GM21360 (cell line): ENCODE measurements around the gene PDLIM3.
"Not testable (repeated sequence)": the region's sequence is repeated elsewhere in the genome, so short reads cannot be mapped to it uniquely, and the experiment has no call there.

Source experiments
- ATAC-seq: cut with Tn5 transposase; IDR thresholded peaks from one replicate; pipeline ENCODE4 v1.9.1; 2021; ENCODE audit warnings: mild to moderate bottlenecking, moderate library complexity; ENCODE audit not compliant: unreplicated experiment

PDLIM3 gene

GRCh38 chr4:185522451-185522850 lies 12.9 kb downstream of the PDLIM3 start:
- ATAC-seq: no peak

- ATAC-seq: no peak
Observed at GRCh38 chr4:185520119-185520518, 15.2 kb downstream of the PDLIM3 start.

GRCh38 chr4:185518494-185518893 lies 16.8 kb downstream of the PDLIM3 start:
- no peak for ATAC-seq

- ATAC-seq: no peak
Observed at GRCh38 chr4:185518069-185518468, 17.2 kb downstream of the PDLIM3 start.

DNA sequence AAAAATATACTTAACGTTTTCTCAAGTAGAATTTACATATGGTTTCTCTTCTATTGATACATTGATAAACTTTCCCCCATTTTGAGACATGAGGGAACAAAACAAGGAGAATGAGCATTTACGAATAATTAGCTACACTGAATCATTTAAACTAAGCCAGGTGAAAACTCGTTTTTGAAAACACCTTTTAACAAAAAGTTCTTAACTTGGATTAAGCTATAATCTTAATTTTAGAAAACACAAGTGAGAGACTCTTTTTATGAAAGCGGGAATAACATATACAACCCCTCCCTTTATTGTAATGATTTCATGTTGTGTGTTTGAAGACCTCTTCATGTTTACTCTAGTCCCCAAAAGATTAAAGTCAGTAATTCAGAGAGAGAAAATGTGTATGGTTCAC lies 20.1 kb downstream of the PDLIM3 start:
- ATAC-seq: no peak

DNA sequence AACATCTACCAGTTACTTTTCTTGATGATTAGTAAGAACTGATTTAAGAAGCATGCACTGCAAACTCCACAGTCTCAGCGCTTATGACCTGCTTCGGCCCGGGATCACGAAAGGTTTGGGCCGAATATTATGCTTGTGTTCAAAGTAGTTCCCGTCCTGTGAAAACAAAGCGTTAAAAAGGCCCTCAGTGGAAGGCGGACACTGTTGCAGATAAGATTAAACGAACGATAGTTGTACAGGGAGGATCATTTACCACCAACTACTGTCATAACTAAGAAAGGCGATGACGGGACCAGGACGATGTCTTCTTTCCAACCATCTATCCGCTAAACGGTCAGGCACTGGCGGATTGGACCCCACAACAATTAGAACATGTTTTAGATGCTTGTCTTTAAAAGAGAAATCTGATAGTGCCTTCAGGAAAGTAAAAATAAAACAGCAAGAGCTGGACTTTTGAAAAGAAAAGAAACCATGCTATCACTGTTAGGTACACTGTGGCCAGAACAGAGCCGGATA lies 21.1 kb downstream of the PDLIM3 start:
- ATAC-seq: no peak

DNA sequence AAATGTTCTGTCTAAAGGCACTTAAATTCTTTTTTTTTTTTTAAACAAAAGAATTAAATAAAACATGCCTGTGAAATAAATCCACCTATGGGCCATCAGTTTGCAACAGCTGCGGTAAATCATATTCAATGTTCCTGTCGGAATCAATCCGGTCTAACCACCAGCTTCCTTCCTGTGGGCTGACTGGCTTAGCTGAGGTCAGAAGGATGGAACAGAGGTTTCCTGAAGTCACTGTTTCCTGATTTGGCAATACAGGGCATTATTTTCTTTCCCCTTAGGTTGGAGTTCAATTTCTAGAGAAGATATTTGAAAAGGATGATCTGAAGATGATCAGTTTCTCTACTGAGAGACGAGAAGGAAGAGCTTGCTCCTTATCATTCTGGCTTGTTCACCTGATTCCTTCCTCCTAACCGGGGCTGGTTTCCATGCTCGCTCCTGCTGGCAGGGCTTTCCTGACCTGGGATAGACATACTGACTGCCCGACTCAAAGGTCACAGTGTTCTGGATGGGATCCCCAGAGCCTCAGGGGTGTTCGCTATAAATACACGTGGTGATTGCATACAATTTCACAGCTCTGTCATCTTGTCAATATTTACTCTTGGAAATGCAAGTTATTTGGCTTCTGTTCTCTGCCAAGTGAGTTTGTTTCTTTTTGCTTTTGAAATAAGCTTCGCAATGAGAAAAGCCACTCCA lies 21.7 kb downstream of the PDLIM3 start:
- no peak for ATAC-seq

DNA sequence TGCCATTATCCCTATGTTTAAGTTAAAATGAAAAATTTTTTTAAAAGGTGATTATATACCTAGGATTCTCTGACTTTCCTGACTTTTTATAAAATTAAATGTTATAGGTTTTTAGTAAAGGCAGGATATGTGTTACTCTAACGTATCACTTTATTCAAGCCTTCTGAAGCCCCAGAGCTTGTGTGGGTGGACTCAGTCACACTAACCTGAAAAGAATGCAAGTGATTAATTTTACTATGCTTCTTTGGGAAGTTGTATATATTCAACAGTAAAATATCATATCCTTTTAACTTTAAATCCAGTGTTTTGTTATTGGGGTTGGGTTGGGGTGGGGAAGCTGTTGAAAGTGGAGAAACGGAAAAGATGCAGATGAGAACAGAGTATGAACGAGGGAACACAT lies 22.8 kb downstream of the PDLIM3 start:
- ATAC-seq: no peak

- ATAC-seq: not testable (repeated sequence)
Observed at GRCh38 chr4:185511243-185511642, 24.1 kb downstream of the PDLIM3 start.

- ATAC-seq: no peak
Observed at GRCh38 chr4:185510806-185511205, 24.5 kb downstream of the PDLIM3 start.

DNA sequence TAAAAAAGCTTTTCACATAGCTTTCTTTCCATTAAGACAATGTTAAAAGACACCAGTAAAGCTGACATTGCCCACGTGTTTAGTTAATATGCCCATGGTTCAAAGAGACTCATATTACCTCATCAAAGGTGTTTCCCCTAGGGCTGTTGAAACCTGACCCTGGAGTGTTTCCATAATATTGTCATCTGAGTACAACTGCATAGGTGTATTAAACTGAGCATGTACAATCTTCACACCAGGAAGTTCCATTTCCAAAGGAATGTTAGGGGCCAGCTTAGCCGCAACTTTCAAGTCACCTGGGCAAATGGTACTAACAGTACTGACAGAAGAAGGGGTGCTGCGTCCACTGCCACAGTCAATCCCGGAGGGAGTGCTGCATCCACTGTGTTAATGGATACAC lies 27.1 kb downstream of the PDLIM3 start:
- ATAC-seq: no peak

DNA sequence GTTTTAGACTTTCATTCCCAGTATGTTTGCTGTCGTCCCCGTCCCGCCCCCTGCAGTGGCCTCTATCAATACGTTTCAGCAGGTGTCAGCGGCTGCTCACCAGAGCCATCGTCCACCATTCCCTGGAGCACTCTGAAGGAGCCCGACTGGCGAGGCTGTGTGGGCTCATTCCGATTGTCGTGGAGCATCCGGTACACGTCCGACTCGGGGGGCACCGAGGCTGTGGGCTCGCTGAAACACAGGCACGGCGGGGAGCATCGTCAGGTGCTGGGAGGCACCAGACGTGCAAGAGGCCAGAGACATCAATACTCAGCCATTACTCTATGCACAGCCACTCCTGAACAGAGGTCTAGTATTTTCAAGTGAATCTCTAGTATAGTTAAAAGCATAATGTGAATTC lies 28.9 kb downstream of the PDLIM3 start:
- ATAC-seq: no peak

DNA sequence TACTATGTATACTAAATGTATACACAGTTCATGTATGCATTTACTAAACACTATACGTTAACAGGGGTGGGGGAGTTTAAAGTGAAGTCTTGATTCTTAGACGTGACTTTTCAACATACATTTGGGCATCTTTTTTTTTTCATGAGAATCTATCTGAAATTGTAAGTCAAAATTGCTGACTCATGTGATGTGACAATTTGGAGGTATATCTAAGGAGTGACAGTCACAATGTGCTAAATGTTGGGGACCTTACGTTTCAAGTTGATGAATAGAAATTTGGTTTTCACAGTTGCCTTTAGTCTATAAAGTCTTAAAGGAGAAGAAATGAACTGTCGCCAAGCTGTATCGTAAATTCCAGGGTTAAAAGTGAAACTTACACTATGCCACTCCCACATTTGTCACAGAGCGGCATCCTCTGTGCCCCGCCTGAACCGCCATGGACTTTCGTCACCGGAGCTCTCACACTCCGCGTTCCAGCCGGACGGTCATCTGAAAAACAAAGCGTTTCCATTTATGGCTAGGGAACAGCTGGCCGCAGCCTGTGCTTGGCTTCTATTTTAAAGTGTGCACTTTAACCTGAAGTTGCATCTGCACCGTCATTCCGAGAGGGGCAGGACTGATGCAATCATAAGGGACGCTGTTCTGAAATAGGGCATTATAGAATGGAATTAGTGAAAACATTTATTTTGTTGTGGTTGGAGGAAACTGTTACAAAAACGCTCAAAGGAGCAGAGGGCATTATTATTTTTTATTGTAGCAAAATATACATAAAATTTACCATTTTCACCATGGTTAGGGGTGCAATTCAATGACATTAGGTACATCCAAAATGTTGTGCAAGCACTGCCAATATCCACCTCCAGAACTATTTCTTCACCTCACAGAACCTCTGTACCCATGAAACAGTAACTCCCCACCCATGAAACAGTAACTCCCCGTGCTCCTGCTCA lies 30.9 kb downstream of the PDLIM3 start:
- ATAC-seq: no peak

GRCh38 chr4:185502386-185502785 lies 32.9 kb downstream of the PDLIM3 start:
- ATAC-seq: no peak

DNA sequence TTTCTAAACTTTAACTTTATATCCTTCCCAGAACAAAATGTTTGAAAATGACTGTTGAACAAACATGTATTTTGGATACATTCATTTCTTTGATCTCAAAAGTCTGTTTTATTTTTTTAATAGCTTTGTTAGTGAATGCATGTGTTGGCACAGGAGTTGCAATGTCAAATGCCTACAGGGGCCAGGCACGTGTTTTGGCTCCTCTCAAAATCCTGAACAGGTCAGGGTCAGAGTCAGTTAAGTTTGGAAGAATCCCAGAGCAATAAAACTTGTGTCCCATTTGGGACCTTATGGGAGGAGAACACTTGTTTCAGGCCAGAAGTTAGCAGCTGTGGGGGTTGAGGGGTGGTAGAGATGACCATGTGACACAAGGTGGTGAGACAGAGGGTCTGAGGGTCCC lies 34.7 kb downstream of the PDLIM3 start:
- ATAC-seq: no peak

GRCh38 chr4:185500035-185500434 lies 35.3 kb downstream of the PDLIM3 start:
- ATAC-seq: no peak

DNA sequence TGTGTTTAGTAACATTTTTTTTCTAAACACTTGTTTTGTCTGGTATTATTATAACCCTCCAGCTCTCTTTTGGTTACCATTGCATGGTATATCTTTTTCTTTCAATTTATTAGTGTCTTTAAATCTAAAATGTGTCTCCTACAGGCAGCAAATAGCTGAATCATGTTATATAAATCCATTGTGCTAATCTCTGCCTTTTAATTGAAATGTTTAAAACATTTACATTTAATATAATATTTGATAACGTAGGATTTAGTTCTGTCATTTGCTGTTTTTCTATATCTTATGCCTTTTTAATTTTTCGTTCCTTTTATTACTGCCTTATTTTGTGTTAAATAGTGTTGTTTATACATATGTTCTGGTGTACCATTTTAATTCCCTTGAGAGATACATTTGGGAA lies 46.7 kb downstream of the PDLIM3 start:
- ATAC-seq: no peak

GRCh38 chr4:185481401-185481800 lies 53.9 kb downstream of the PDLIM3 start:
- no peak for ATAC-seq

DNA sequence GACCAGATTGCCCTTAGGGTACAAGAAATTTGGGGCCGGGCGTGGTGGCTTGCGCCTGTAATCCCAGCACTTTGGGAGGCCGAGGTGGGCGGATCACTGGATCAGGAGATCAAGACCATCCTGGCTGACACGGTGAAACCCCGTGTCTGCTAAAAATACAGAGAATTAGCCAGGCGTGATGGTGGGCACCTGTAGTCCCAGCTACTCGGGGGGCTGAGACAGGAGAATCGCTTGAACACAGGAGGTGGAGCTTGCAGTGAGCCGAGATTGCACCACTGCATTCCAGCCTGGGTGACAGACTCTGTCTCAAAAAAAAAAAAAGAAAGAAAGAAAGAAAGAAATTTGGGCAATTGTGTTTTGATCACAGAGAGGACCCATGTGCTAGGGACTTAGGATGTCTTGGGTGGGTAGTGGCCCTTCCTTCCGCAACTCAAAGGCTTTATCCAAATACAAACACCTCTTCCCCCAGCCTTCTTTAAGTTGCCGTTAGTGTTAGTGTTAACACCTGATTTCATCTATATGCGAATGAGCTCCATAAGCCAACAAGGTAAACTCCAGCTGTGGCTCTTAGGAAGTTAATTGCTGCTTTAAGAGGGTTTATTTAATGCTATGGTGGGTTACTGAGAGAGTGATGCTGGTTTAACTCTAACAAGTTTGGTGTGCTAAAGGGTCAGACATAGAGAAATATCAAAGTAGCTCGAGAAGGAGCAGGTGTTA lies 55.1 kb downstream of the PDLIM3 start:
- ATAC-seq: peak; percentile 18

- ATAC-seq: peak; percentile 92
Observed at GRCh38 chr4:185479507-185479971, 55.8 kb downstream of the PDLIM3 start.

DNA sequence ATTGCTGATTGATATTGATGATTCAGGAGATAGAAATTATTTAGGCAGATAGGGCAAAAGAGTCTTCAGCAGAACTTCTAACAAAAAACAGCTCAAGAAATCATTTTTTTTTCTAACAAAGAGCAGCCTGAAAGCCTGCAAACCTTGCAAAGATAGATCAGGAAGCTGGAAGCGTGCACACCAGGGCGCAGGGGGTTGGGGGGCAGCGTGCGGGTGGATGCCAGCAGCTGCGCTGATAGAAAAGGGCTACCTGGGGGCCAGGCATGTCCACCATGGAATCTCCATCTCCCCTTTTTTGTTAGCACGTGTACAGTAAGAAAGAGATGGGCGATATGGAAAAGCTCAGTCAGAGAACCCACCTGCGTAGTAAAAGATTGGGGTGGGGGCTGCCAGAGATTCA lies 62.1 kb downstream of the PDLIM3 start:
- ATAC-seq: no peak
